Measurements from ENCODE around the gene MYBPHL.

DNA sequence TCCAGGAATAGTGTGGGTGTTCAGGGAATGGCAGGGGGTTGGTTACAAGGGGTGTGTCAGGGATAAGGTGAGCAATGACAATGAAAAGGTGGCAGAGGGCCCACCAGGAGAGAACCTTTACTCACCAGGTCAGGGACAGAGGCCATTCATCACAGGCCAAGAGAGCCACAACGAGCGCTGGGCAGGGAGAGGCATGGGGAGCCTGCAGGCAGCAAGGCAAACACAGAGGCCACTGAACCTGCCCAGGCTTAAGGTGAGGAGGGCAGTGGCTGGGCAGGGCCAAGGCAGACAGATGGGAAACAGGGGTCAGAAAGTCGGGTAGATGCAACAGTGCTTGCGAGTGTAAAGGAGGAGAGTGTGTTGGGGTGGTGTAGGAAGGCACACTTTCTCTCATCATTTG lies 28.3 kb upstream of the MYBPHL start:
- TF ChIP-seq, protein P1, sequence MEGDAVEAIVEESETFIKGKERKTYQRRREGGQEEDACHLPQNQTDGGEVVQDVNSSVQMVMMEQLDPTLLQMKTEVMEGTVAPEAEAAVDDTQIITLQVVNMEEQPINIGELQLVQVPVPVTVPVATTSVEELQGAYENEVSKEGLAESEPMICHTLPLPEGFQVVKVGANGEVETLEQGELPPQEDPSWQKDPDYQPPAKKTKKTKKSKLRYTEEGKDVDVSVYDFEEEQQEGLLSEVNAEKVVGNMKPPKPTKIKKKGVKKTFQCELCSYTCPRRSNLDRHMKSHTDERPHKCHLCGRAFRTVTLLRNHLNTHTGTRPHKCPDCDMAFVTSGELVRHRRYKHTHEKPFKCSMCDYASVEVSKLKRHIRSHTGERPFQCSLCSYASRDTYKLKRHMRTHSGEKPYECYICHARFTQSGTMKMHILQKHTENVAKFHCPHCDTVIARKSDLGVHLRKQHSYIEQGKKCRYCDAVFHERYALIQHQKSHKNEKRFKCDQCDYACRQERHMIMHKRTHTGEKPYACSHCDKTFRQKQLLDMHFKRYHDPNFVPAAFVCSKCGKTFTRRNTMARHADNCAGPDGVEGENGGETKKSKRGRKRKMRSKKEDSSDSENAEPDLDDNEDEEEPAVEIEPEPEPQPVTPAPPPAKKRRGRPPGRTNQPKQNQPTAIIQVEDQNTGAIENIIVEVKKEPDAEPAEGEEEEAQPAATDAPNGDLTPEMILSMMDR (IDR thresholded peaks at IDR 0.05) = no peak
- TF ChIP-seq POLR2A (IDR thresholded peaks at IDR 0.05) = no peak

All from thyroid gland (tissue), 4 donors.